A549 (cell line): ENCODE results near the gene CELF4.

Experiments used
- CTCF ChIP-seq: fragments of >200 bp; sonication (Bioruptor Twin); formaldehyde crosslinking; IDR thresholded peaks from 3 replicates; pipeline ENCODE4 v1.5.1; 2016
- MAZ ChIP-seq: fragments of 150-350 bp; IDR thresholded peaks from 2 replicates; pipeline ENCODE4 v1.6.1; 2014; ENCODE audit warnings: antibody characterized with exemption, low read depth, low read length, borderline replicate concordance
- RAD21 ChIP-seq, 2 experiments: fragments of >200 bp in 1 of 2; sonication (Bioruptor Twin) in 1 of 2; formaldehyde crosslinking in 1 of 2; IDR thresholded peaks in 1 of 2; conservative IDR thresholded peaks in 1 of 2; 2 replicates in 1 of 2; 3 replicates in 1 of 2; pipeline ENCODE4 v1.6.1; 2012 to 2018; ENCODE audit warnings: inconsistent platforms in 1 of 2
- RARB ChIP-seq: fragments of 250-450 bp; sonication (Bioruptor Pico); IDR thresholded peaks from 2 replicates; pipeline ENCODE4 v1.8.0; 2021; ENCODE audit warnings: mild to moderate bottlenecking, moderate library complexity
- TF ChIP-seq, protein P1 (sequence below): fragments of 150-350 bp; IDR thresholded peaks from 2 replicates; pipeline ENCODE4 v1.6.1; 2014; ENCODE audit warnings: low read depth, mild to moderate bottlenecking, low read length
- TF ChIP-seq, protein P2 (sequence below): IDR thresholded peaks from 2 replicates; pipeline ENCODE4 v1.6.1; 2012

DNA sequence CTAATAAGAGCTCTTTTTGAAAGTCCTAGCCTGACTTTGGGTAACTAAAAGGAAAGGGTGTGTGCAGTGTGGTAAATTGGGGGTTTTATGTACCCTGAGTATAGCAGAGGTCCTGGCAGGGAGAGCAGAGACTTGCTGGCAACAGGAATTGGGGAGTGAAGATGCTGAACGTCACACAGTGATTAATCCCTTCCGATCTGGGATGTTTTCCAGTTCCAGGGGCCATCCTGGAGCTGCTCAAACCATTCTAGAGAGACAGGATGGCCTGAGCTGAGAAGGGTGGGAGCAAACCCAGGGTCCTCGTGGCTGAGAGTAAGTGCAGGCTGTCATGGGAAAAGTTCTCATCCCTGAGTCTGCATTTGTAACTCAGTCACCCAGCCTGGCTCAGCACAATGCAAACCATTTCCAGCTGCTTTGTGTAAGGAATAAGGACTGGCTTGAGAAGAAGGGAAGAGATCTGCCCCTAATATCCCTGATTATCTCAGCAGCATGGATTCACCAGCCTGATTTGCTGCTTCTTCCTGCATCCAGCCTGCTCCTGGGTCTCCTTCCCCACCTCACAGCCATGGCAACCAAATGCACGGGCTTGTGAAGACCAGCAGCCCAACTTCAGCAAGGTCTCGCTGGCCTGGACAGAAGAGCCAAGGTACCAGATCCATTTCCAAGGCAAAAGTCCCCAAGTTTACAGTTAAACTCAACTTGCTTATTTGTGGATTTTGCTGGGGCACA lies 47.1 kb upstream of the CELF4 start:
- TF ChIP-seq MAZ (no peak), CTCF (no peak), RARB (CRISPR knock-in tag) (no peak), RAD21 (conservative IDR thresholded peaks at IDR 0.05 in 1 of 2, IDR thresholded peaks at IDR 0.05 in 1 of 2) (no peak)
- TF ChIP-seq, protein P1, sequence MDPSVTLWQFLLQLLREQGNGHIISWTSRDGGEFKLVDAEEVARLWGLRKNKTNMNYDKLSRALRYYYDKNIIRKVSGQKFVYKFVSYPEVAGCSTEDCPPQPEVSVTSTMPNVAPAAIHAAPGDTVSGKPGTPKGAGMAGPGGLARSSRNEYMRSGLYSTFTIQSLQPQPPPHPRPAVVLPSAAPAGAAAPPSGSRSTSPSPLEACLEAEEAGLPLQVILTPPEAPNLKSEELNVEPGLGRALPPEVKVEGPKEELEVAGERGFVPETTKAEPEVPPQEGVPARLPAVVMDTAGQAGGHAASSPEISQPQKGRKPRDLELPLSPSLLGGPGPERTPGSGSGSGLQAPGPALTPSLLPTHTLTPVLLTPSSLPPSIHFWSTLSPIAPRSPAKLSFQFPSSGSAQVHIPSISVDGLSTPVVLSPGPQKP: no peak
- TF ChIP-seq, protein P2, sequence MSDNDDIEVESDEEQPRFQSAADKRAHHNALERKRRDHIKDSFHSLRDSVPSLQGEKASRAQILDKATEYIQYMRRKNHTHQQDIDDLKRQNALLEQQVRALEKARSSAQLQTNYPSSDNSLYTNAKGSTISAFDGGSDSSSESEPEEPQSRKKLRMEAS: no peak
